HG02885 (cell line): ENCODE data around the gene OR4D1.

ENCODE experiments used
- ATAC-seq: cut with Tn5 transposase; IDR thresholded peaks from one replicate; pipeline ENCODE4 v1.9.1; 2021; ENCODE audit warnings: mild to moderate bottlenecking; ENCODE audit not compliant: unreplicated experiment, poor library complexity

Gene OR4D1

GRCh38 chr17:58153046-58153445 is 4.9 kb downstream of the OR4D1 start:
- ATAC-seq, result no peak

GRCh38 chr17:58153671-58154070 is 5.5 kb downstream of the OR4D1 start:
- no peak for ATAC-seq

- ATAC-seq, result no peak
Measured at GRCh38 chr17:58156839-58157803, 8.9 kb downstream of the OR4D1 start.

GRCh38 chr17:58158181-58158580 is 10.0 kb downstream of the OR4D1 start:
- no peak for ATAC-seq

GRCh38 chr17:58161566-58161965 is 13.4 kb downstream of the OR4D1 start:
- no peak for ATAC-seq

GRCh38 chr17:58165981-58166380 is 17.8 kb downstream of the OR4D1 start:
- ATAC-seq, result no peak

GRCh38 chr17:58166682-58167081 is 18.5 kb downstream of the OR4D1 start, which contains the start of gene OR4D2:
Gene OR4D2 (plus strand): TSS chr17:58166982. CDS start chr17:58169656, 2,674 bp downstream.
- ATAC-seq, result no peak

- no peak for ATAC-seq
Measured at GRCh38 chr17:58170622-58171021, 22.4 kb downstream of the OR4D1 start.

- ATAC-seq, result no peak
Measured at GRCh38 chr17:58172369-58173071, 24.3 kb downstream of the OR4D1 start.

GRCh38 chr17:58174871-58175270 is 26.7 kb downstream of the OR4D1 start:
- ATAC-seq, result no peak

GRCh38 chr17:58176200-58176599 is 28.0 kb downstream of the OR4D1 start:
- ATAC-seq, result no peak

- ATAC-seq, result no peak
Measured at GRCh38 chr17:58181796-58182195, 33.6 kb downstream of the OR4D1 start.

- ATAC-seq, result no peak
Measured at GRCh38 chr17:58183514-58183913, 35.3 kb downstream of the OR4D1 start.

- no peak for ATAC-seq
Measured at GRCh38 chr17:58184308-58184985, 36.3 kb downstream of the OR4D1 start.

- no peak for ATAC-seq
Measured at GRCh38 chr17:58184986-58185761, 37.0 kb downstream of the OR4D1 start.

- no peak for ATAC-seq
Measured at GRCh38 chr17:58186591-58186990, 38.4 kb downstream of the OR4D1 start.

GRCh38 chr17:58187063-58187462 is 38.9 kb downstream of the OR4D1 start:
- ATAC-seq, result no peak

GRCh38 chr17:58187675-58188074 is 39.5 kb downstream of the OR4D1 start:
- ATAC-seq, result no peak

- ATAC-seq, result no peak
Measured at GRCh38 chr17:58189436-58190146, 41.4 kb downstream of the OR4D1 start.
